Fibroblast of peridontal ligament (primary cell): ENCODE measurements around the gene SMIM41.

ENCODE experiments used
- DNase-seq: peaks from one replicate; pipeline ENCODE4 v3.0.0-alpha.2; 2010; ENCODE audit errors: extremely low read depth

Gene SMIM41

GRCh38 chr12:52122540-52122871 lies 43.0 kb downstream of the SMIM41 start:
- no peak for DNase-seq

GRCh38 chr12:52122904-52123303 lies 43.4 kb downstream of the SMIM41 start:
- DNase-seq: no peak

GRCh38 chr12:52123487-52124186 lies 44.1 kb downstream of the SMIM41 start:
- DNase-seq: no peak

- DNase-seq: no peak
These were observed 46.0 kb downstream of the SMIM41 start for GRCh38 chr12:52125476-52125900.

- DNase-seq: no peak
These were observed 46.6 kb downstream of the SMIM41 start for GRCh38 chr12:52126050-52126604.

GRCh38 chr12:52126605-52127578 lies 47.4 kb downstream of the SMIM41 start:
- no peak for DNase-seq

GRCh38 chr12:52127683-52128450 lies 48.4 kb downstream of the SMIM41 start:
- DNase-seq: no peak

- no peak for DNase-seq
These were observed 51.2 kb downstream of the SMIM41 start for GRCh38 chr12:52130711-52131110.

GRCh38 chr12:52132754-52133161 lies 53.3 kb downstream of the SMIM41 start:
- DNase-seq: peak; percentile 82

- DNase-seq: no peak
These were observed 58.2 kb downstream of the SMIM41 start for GRCh38 chr12:52137746-52138145.

GRCh38 chr12:52139147-52139546 lies 59.6 kb downstream of the SMIM41 start:
- no peak for DNase-seq

GRCh38 chr12:52139579-52140062 lies 60.1 kb downstream of the SMIM41 start:
- DNase-seq: peak; percentile 55

- DNase-seq: no peak
These were observed 61.8 kb downstream of the SMIM41 start for GRCh38 chr12:52141306-52141705.

- DNase-seq: no peak
These were observed 62.4 kb downstream of the SMIM41 start for GRCh38 chr12:52141875-52142274.

GRCh38 chr12:52142431-52142830 lies 62.9 kb downstream of the SMIM41 start:
- no peak for DNase-seq

GRCh38 chr12:52144512-52145227 lies 65.2 kb downstream of the SMIM41 start:
- no peak for DNase-seq

GRCh38 chr12:52145228-52146088 lies 66.0 kb downstream of the SMIM41 start:
- DNase-seq: no peak

- no peak for DNase-seq
These were observed 66.8 kb downstream of the SMIM41 start for GRCh38 chr12:52146089-52146821.

- DNase-seq: no peak
These were observed 67.4 kb downstream of the SMIM41 start for GRCh38 chr12:52146822-52147366.
